Fibroblast of lung (primary cell): ENCODE data around the gene CLCF1.

Experiments
- EZH2 ChIP-seq: IDR thresholded peaks from 2 replicates; pipeline ENCODE4 v1.5.1; 2012; ENCODE audit warnings: low read length, control low read depth, mild to moderate bottlenecking; ENCODE audit errors: missing control alignments
- TF ChIP-seq, protein P1 (sequence below), 2 donors: IDR thresholded peaks in 1 of 2; conservative IDR thresholded peaks in 1 of 2; 1 replicate in 1 of 2; 2 replicates in 1 of 2; pipeline ENCODE4 v1.5.1; 2011 to 2012; ENCODE audit warnings: low read length in 2 of 2, control low read depth in 1 of 2, inconsistent platforms in 1 of 2, low read depth in 1 of 2, mild to moderate bottlenecking in 1 of 2

DNA sequence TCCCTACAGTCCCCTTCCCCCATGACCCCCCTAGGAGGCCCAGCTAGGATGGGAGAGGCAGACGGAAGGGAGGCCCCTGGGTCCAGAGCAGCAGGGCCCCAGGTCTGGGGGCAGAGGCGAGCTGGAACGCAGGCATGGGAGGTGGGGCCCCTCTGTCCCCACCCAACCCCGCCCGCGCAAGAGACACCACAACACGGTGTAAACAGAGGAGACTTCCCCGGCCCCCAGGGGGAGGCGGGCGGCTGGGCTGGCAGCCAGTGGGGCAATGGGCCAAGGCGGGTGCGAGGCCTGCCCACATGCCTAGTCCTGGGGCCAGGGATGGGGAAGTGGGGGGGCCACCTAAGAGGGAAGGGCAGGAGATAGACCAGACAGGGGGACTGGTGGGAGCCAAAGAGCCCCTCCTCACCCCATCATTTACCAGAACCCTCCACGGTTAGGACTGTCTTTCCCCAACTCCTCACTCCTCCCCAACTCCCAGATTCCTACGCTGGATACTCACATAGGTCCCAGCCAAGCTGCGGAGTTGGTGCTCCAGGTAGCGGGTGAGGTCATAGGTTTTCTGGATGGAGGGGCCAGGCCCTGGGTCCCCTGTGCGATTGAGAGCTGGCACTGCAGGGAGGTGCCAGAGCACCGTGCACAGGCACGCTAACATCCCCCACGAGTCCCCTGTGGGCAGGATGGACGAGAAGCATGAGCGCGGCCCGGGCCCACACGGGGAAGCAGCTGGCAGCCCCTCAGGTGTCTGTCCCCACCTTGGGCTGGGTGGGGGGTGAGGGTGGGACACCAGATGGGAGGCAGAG is 6.2 kb downstream of the CLCF1 start:
- TF ChIP-seq, protein P1, sequence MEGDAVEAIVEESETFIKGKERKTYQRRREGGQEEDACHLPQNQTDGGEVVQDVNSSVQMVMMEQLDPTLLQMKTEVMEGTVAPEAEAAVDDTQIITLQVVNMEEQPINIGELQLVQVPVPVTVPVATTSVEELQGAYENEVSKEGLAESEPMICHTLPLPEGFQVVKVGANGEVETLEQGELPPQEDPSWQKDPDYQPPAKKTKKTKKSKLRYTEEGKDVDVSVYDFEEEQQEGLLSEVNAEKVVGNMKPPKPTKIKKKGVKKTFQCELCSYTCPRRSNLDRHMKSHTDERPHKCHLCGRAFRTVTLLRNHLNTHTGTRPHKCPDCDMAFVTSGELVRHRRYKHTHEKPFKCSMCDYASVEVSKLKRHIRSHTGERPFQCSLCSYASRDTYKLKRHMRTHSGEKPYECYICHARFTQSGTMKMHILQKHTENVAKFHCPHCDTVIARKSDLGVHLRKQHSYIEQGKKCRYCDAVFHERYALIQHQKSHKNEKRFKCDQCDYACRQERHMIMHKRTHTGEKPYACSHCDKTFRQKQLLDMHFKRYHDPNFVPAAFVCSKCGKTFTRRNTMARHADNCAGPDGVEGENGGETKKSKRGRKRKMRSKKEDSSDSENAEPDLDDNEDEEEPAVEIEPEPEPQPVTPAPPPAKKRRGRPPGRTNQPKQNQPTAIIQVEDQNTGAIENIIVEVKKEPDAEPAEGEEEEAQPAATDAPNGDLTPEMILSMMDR (conservative IDR thresholded peaks at IDR 0.05 in 1 of 2, IDR thresholded peaks at IDR 0.05 in 1 of 2; ENCODE audit: low read depth in 1 of 2, low read length in 2 of 2) = no peak
- no peak for TF ChIP-seq EZH2
